Measurements from ENCODE around the gene RIT1. TPM values are rescaled to one million over a fixed set of nuclear protein-coding genes. Genes with fewer than 3 reads are reported as not detected.

RIT1 gene
- total RNA-seq, 1 experiment from 2014 or later = 21.9 TPM

GRCh38 chr1:155893389-155894142, 17.6 kb downstream of the RIT1 start:
- Histone ChIP-seq H3K27me3 (replicated peaks; ENCODE audit: control insufficient read depth, insufficient read depth, low read length) (no peaks in the 10 kb centered on the region), H3K36me3 (ENCODE audit: control insufficient read depth, insufficient read depth, low read length) (no peaks in the 10 kb centered on the region), H3K4me1 (0 out of 2 replicates have a peak, but pooled peaks cover 12% of the 10 kb centered on the region), H3K9me3 (no peaks in the 10 kb centered on the region), H3K4me3 (ENCODE audit: low read depth, low read length) (no peak overlapping the region)
- Mint-ChIP-seq H3K9me3 (ENCODE audit: unreplicated experiment) (no peaks in the 10 kb centered on the region), H3K4me1 (ENCODE audit: low read depth, unreplicated experiment) (no peaks in the 10 kb centered on the region), H3K27me3 (ENCODE audit: insufficient read depth, unreplicated experiment) (no peaks in the 10 kb centered on the region), H3K27ac (ENCODE audit: unreplicated experiment) (no peak overlapping the region), H3K4me3 (ENCODE audit: unreplicated experiment) (no peak overlapping the region), H3K36me3 (ENCODE audit: insufficient read depth, unreplicated experiment) (peaks cover 25% of the 10 kb centered on the region)
- ChIA-PET POLR2A (no interaction called here), CTCF (interaction anchor here (1.0 kb wide), 1 partner anchor 51 kb away, joined by 3 read pairs; no protein-coding TSS in a partner anchor)
- TF ChIP-seq, protein P1, sequence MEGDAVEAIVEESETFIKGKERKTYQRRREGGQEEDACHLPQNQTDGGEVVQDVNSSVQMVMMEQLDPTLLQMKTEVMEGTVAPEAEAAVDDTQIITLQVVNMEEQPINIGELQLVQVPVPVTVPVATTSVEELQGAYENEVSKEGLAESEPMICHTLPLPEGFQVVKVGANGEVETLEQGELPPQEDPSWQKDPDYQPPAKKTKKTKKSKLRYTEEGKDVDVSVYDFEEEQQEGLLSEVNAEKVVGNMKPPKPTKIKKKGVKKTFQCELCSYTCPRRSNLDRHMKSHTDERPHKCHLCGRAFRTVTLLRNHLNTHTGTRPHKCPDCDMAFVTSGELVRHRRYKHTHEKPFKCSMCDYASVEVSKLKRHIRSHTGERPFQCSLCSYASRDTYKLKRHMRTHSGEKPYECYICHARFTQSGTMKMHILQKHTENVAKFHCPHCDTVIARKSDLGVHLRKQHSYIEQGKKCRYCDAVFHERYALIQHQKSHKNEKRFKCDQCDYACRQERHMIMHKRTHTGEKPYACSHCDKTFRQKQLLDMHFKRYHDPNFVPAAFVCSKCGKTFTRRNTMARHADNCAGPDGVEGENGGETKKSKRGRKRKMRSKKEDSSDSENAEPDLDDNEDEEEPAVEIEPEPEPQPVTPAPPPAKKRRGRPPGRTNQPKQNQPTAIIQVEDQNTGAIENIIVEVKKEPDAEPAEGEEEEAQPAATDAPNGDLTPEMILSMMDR (IDR thresholded peaks at IDR 0.05; ENCODE audit: insufficient read depth in 1 of 2, low read depth in 1 of 2, low read length in 1 of 2, severe bottlenecking in 1 of 2, unreplicated experiment in 1 of 2) = no peak
- BruUV-seq (replicated peaks) = no TSS peak
- intact Hi-C loops (cut with micrococcal nuclease; ENCODE audit: unreplicated experiment) = no loop called here
- DNase-seq = no peak

- POLR2A ChIA-PET = no interaction called here
- TF ChIP-seq, protein P1 (IDR thresholded peaks at IDR 0.05; ENCODE audit: insufficient read depth in 1 of 2, low read depth in 1 of 2, low read length in 1 of 2, severe bottlenecking in 1 of 2, unreplicated experiment in 1 of 2) = no peak
Observed at GRCh38 chr1:155892796-155893195, 18.4 kb downstream of the RIT1 start.

GRCh38 chr1:155890251-155890650, 20.9 kb downstream of the RIT1 start:
- no peaks in the 10 kb centered on the region for H3K9me3 Mint-ChIP-seq (ENCODE audit: unreplicated experiment)
- Histone ChIP-seq H3K27me3 (replicated peaks; ENCODE audit: control insufficient read depth, insufficient read depth, low read length) (no peaks in the 10 kb centered on the region), H3K36me3 (ENCODE audit: control insufficient read depth, insufficient read depth, low read length) (no peaks in the 10 kb centered on the region), H3K4me3 (ENCODE audit: low read depth, low read length) (no peak overlapping the region), H3K4me1 (0 out of 2 replicates have a peak, but pooled peaks cover 12% of the 10 kb centered on the region), H3K9me3 (no peaks in the 10 kb centered on the region)
- H3K4me1 Mint-ChIP-seq (ENCODE audit: low read depth, unreplicated experiment) = no peaks in the 10 kb centered on the region
- ChIA-PET CTCF (no interaction called here), POLR2A (no interaction called here)
- H3K36me3 Mint-ChIP-seq (ENCODE audit: insufficient read depth, unreplicated experiment) = no peaks in the 10 kb centered on the region
- no peaks in the 10 kb centered on the region for H3K27me3 Mint-ChIP-seq (ENCODE audit: insufficient read depth, unreplicated experiment)
- no TSS peak for BruUV-seq (replicated peaks)
- intact Hi-C loops (cut with micrococcal nuclease; ENCODE audit: unreplicated experiment) = no loop called here
- TF ChIP-seq, protein P1 (IDR thresholded peaks at IDR 0.05; ENCODE audit: insufficient read depth in 1 of 2, low read depth in 1 of 2, low read length in 1 of 2, severe bottlenecking in 1 of 2, unreplicated experiment in 1 of 2) = no peak
- no peak overlapping the region for H3K4me3 Mint-ChIP-seq (ENCODE audit: unreplicated experiment)
- H3K27ac Mint-ChIP-seq (ENCODE audit: unreplicated experiment) = no peak overlapping the region
- no peak for DNase-seq

More at GRCh38 chr1:155892796-155893195, 18.4 kb downstream of the RIT1 start:
- Histone ChIP-seq H3K27me3 (replicated peaks; ENCODE audit: control insufficient read depth, insufficient read depth, low read length) (no peaks in the 10 kb centered on the region), H3K36me3 (ENCODE audit: control insufficient read depth, insufficient read depth, low read length) (no peaks in the 10 kb centered on the region), H3K4me3 (ENCODE audit: low read depth, low read length) (no peak overlapping the region), H3K9me3 (no peaks in the 10 kb centered on the region), H3K4me1 (0 out of 2 replicates have a peak, but pooled peaks cover 12% of the 10 kb centered on the region)
- Mint-ChIP-seq H3K27ac (ENCODE audit: unreplicated experiment) (no peak overlapping the region), H3K9me3 (ENCODE audit: unreplicated experiment) (no peaks in the 10 kb centered on the region), H3K4me1 (ENCODE audit: low read depth, unreplicated experiment) (no peaks in the 10 kb centered on the region), H3K27me3 (ENCODE audit: insufficient read depth, unreplicated experiment) (no peaks in the 10 kb centered on the region), H3K36me3 (ENCODE audit: insufficient read depth, unreplicated experiment) (peaks cover 20% of the 10 kb centered on the region), H3K4me3 (ENCODE audit: unreplicated experiment) (no peak overlapping the region)
- no TSS peak for BruUV-seq (replicated peaks)
- CTCF ChIA-PET = no interaction called here
- no peak for DNase-seq
- intact Hi-C loops (cut with micrococcal nuclease; ENCODE audit: unreplicated experiment) = no loop called here
